ENCODE results near the gene SNTB2.
A peak's percentile ranks its signal among the peaks of the same experiment; 100 is the strongest.

The SNTB2 gene

DNA sequence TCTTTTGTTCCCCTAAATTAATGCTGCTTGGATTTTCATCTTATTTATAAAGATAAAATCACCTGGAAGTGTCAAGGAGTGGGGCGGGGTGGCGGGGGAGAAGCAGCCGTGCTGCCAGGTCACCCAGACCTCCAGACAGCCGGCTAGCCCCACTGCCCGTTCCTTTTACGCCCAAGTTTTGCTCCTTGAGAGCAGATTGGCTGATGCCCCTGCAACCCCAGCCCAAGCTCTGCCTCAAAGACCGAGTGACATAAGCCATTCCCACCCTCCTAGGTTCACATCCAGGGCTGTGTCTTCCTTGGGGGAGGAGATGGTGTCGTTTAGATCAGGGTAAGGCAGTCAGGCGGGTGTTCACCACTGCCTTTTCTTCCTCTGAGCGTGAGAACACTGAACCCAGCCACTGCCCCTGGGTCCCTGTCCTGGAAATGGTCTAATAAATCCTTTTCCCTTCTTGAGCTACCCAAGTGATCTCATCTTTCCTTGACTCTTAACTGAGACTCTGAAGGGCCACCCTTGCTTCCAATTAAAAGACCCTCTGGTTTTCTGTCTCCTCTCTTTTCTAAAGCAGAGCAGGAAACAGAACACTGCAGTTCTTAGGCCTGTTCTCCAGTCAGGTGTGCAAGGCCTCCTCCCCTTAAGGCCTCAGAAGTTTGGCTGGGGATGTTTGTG, 137.8 kb downstream of the SNTB2 start:
- Histone ChIP-seq H3K4me3 (0 out of 20 replicates have a peak overlapping the region, but pooled peaks of 1 of the 10 experiments have one; percentile 28), H3K9me3 (replicated peaks in 1 of 11) (no peaks in the 10 kb centered on the region), H3K4me2 (peak overlapping the region; percentile 57 to 99 (median 79); a peak in 21 of 22 replicates), H3K9ac (peak overlapping the region in 8 of 11 experiments; percentile 7 to 65 (median 43); a peak in 13 of 22 replicates), H3K4me1 (peaks cover 88 to 100% (median 98%) of the 10 kb centered on the region in 10 experiments), H3K27ac (peak overlapping the region in 4 of 11 experiments; percentile 17 to 35 (median 25); a peak in 5 of 22 replicates), H3K36me3 (peaks cover 73 to 97% (median 93%) of the 10 kb centered on the region in 11 experiments), H4K20me1 (peaks cover 92 to 100% (median 100%) of the 10 kb centered on the region in 11 experiments), H3K27me3 (no peaks in the 10 kb centered on the region)
- TF ChIP-seq Cebpa-rat (IDR thresholded peaks at IDR 0.05) = no peak

GRCh38 chr16:69325784-69326171, 138.8 kb downstream of the SNTB2 start:
- Histone ChIP-seq H3K4me2 (peak overlapping the region; percentile 92 to 100 (median 99)), H3K27ac (no peak overlapping the region), H3K9ac (peak overlapping the region in 4 of 11 experiments; percentile 1 to 94 (median 42); a peak in 1 of 22 replicates), H4K20me1 (peaks cover 81 to 95% (median 93%) of the 10 kb centered on the region in 11 experiments), H3K36me3 (peaks cover 62 to 86% (median 82%) of the 10 kb centered on the region in 11 experiments), H3K4me1 (peaks cover 84 to 90% (median 88%) of the 10 kb centered on the region in 10 experiments), H3K9me3 (replicated peaks in 1 of 11) (no peaks in the 10 kb centered on the region), H3K4me3 (0 out of 20 replicates have a peak overlapping the region, but pooled peaks of 3 of the 10 experiments have one; percentile 2 to 82 (median 20)), H3K27me3 (no peaks in the 10 kb centered on the region)
- no peak for TF ChIP-seq Cebpa-rat (IDR thresholded peaks at IDR 0.05)

GRCh38 chr16:69326172-69326873, 139.4 kb downstream of the SNTB2 start:
- no peaks in the 10 kb centered on the region for H3K9me3 ChIP-seq (replicated peaks in 1 of 11)
- H3K9ac ChIP-seq = peak overlapping the region in 9 of 11 experiments; percentile 23 to 94 (median 62); a peak in 14 of 22 replicates
- no peaks in the 10 kb centered on the region for H3K27me3 ChIP-seq
- peaks cover 76 to 90% (median 88%) of the 10 kb centered on the region in 11 experiments for H4K20me1 ChIP-seq
- H3K4me2 ChIP-seq = peak overlapping the region; percentile 92 to 100 (median 99)
- H3K36me3 ChIP-seq = peaks cover 57 to 81% (median 77%) of the 10 kb centered on the region in 11 experiments
- peak overlapping the region in 8 of 10 experiments; percentile 2 to 97 (median 88); a peak in 8 of 20 replicates for H3K4me3 ChIP-seq
- TF ChIP-seq Cebpa-rat (IDR thresholded peaks at IDR 0.05) = no peak
- peak overlapping the region in 3 of 11 experiments; percentile 4 to 56 (median 16); a peak in 3 of 22 replicates for H3K27ac ChIP-seq
- H3K4me1 ChIP-seq = peaks cover 84 to 90% (median 88%) of the 10 kb centered on the region in 10 experiments

- Histone ChIP-seq H3K36me3 (peaks cover 56 to 80% (median 76%) of the 10 kb centered on the region in 11 experiments), H4K20me1 (peaks cover 62 to 76% (median 73%) of the 10 kb centered on the region in 11 experiments), H3K27me3 (no peaks in the 10 kb centered on the region), H3K4me3 (peak overlapping the region in 8 of 10 experiments; percentile 82 to 97 (median 95); a peak in 15 of 20 replicates), H3K9ac (peak overlapping the region; percentile 17 to 97 (median 90); a peak in 21 of 22 replicates), H3K9me3 (replicated peaks in 1 of 11) (no peaks in the 10 kb centered on the region), H3K4me2 (peak overlapping the region; percentile 92 to 100 (median 99)), H3K4me1 (peaks cover 77 to 83% (median 79%) of the 10 kb centered on the region in 10 experiments), H3K27ac (peak overlapping the region in 7 of 11 experiments; percentile 4 to 94 (median 36); a peak in 12 of 22 replicates)
- TF ChIP-seq Cebpa-rat (IDR thresholded peaks at IDR 0.05) = no peak
Measured at GRCh38 chr16:69327585-69328310, 140.8 kb downstream of the SNTB2 start.

- no peaks in the 10 kb centered on the region for H3K27me3 ChIP-seq
- H4K20me1 ChIP-seq = peaks cover 50 to 64% (median 62%) of the 10 kb centered on the region in 11 experiments
- TF ChIP-seq Cebpa-rat (IDR thresholded peaks at IDR 0.05) = no peak
- peak overlapping the region; percentile 85 to 97 (median 90) for H3K9ac ChIP-seq
- peaks cover 68 to 79% (median 72%) of the 10 kb centered on the region in 10 experiments for H3K4me1 ChIP-seq
- no peaks in the 10 kb centered on the region for H3K9me3 ChIP-seq (replicated peaks in 1 of 11)
- peak overlapping the region; percentile 92 to 100 (median 99) for H3K4me2 ChIP-seq
- peak overlapping the region in 6 of 11 experiments; percentile 89 to 95 (median 92); a peak in 11 of 22 replicates for H3K27ac ChIP-seq
- peak overlapping the region; percentile 81 to 97 (median 95) for H3K4me3 ChIP-seq
- peaks cover 56 to 80% (median 76%) of the 10 kb centered on the region in 11 experiments for H3K36me3 ChIP-seq
Measured at GRCh38 chr16:69328854-69329316, 141.9 kb downstream of the SNTB2 start.

DNA sequence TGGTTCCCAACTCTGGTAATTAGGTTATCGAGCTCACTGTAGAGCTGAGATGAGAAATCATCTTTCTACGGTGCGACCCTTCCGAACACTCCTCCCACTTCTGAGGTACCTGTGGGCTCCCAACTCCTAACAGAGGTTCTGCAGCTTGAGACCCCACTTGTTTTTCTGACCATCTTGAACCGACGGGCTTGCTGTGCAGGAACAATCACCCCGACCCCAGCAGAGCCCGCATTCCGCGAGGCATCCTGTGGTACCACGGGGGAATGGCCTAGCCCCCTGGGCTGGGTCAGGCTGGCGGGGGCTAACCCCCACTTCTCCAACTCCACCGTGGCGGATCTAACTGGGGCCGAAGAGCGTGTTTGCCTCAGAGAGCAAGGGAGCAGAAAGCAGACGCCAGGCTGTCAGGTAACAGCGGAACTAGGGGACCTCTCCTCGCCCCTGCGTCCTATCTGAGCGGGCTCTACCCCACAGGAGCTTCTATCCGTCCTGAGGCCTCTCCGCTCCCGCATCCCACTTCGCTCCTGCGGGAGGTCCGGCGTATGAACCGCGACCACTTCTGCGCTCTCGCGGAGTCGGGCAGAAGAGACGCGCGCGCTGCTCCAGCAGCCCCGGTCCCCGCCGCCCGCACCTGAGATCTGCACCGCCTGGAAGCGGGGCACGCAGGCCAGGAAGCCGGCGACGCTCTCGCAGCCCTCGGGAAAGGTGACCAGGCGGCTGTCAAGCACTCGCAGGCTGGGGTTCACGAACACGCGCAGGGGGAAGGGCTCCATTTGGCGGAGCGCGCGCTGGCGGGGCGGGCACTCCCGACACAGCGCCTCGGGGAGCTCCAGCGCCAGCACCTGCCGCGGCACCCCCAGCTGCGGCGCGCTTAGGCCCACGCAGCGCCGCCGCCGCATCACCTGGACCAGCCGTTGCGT, 142.7 kb downstream of the SNTB2 start:
- H3K27me3 ChIP-seq = no peaks in the 10 kb centered on the region
- H4K20me1 ChIP-seq = peaks cover 43 to 57% (median 55%) of the 10 kb centered on the region in 11 experiments
- H3K4me3 ChIP-seq = peak overlapping the region; percentile 81 to 97 (median 95)
- no peaks in the 10 kb centered on the region for H3K9me3 ChIP-seq (replicated peaks in 1 of 11)
- H3K36me3 ChIP-seq = peaks cover 59 to 80% (median 76%) of the 10 kb centered on the region in 11 experiments
- peak overlapping the region; percentile 75 to 95 (median 92); a peak in 21 of 22 replicates for H3K27ac ChIP-seq
- peak overlapping the region; percentile 92 to 100 (median 99) for H3K4me2 ChIP-seq
- H3K9ac ChIP-seq = peak overlapping the region; percentile 85 to 97 (median 90)
- peaks cover 60 to 73% (median 67%) of the 10 kb centered on the region in 10 experiments for H3K4me1 ChIP-seq
- TF ChIP-seq Cebpa-rat (IDR thresholded peaks at IDR 0.05) = no peak

- Histone ChIP-seq H3K27me3 (no peaks in the 10 kb centered on the region), H3K9ac (peak within 1 kb of the TSS; percentile 85 to 97 (median 90)), H4K20me1 (peaks cover 35 to 48% (median 46%) of the 10 kb centered on the region in 11 experiments; a peak in 21 of 22 replicates), H3K4me2 (peak within 1 kb of the TSS; percentile 92 to 100 (median 99)), H3K27ac (peak within 1 kb of the TSS; percentile 75 to 95 (median 92)), H3K4me1 (peaks cover 51 to 64% (median 60%) of the 10 kb centered on the region in 10 experiments), H3K4me3 (peak within 1 kb of the TSS; percentile 81 to 97 (median 95)), H3K36me3 (peaks cover 59 to 80% (median 76%) of the 10 kb centered on the region in 11 experiments), H3K9me3 (replicated peaks in 1 of 11) (no peaks in the 10 kb centered on the region)
- TF ChIP-seq Cebpa-rat (IDR thresholded peaks at IDR 0.05) = no peak
Measured at GRCh38 chr16:69330286-69331109, 143.5 kb downstream of the SNTB2 start, which contains the start of gene PDF. Gene PDF (minus strand): TSS chr16:69330588. CDS start chr16:69330570, 18 bp downstream.
